HG02970 (cell line): Measurements from ENCODE around the gene STYXL1.

Experiments
- ATAC-seq: cut with Tn5 transposase; IDR thresholded peaks from one replicate; pipeline ENCODE4 v1.9.1; 2021; ENCODE audit warnings: mild to moderate bottlenecking, moderate library complexity, moderate number of reproducible peaks; ENCODE audit not compliant: unreplicated experiment, low FRiP score

Gene STYXL1

DNA sequence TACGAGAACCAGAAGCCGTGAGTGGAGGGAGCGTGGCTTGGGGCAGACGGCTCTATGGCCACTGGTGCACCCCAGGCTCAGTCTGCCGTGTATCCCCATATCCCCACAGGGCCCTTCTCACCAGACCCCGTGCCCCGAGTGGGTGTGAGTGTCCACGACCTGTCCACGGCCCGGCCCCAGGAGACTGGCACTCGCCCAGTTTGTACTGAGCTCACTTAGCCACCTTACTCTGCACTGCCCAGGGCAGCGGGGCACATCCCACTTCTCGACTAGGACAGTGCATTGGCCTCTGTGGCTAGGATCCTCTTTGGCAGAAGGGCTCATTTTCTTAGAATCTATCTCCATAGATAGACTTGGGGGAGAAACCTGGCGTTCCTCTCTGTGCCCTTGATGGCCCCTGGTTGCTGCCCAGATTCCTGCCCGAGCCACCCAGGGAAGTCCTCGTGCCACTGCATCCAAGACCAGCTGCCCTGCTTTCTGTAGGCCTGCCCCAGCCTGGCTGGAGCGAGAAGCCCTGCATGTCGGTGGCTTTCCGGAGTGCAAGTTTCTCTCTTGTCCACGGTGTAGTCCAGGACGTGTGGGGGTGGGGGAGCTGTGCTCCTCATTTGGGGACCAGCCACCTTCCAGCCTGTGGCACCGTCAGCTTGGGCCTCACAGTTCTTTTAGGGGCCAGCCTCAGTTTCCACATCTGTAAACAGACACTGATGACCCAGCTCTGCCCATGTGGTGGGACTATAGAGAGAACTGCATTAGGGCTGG, 65.3 kb downstream of the STYXL1 start:
- no peak for ATAC-seq

- no peak for ATAC-seq
These were observed 66.1 kb downstream of the STYXL1 start for GRCh38 chr7:75981453-75982305.

GRCh38 chr7:75981203-75981452, 66.7 kb downstream of the STYXL1 start:
- ATAC-seq, result no peak

DNA sequence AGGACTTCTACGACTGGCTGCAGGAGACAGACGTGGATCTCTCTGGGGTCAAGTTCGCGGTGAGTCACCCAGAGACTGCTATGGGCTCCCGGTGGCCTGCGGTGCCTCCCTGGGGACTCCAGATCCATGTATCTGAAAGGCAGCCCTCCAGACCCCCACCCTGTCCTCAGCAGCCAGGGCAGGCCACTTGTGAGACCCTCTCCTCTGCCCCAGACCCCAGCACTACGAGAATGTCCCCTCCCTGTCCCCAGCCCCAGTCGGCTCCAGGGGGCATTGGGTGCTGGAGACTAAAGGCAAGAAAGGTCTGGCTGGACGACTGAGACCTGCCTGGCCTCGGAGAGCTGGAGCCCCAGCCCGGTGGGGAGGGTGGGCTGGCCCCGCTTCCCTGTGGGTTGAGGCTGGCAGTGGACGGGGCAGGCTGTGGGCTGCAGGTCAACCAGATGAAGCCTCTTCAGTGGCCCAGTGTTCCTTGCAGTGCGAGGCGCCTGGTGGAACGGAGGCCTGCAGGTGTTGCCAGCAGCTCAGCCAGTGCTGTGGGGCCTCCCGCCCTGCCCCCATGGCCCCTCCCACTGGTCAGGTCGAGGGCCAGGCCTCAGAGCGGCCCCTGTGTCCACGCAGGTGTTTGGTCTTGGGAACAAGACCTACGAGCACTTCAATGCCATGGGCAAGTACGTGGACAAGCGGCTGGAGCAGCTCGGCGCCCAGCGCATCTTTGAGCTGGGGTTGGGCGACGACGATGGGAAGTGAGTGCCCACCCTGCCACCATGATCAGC, 67.2 kb downstream of the STYXL1 start:
- no peak for ATAC-seq

DNA sequence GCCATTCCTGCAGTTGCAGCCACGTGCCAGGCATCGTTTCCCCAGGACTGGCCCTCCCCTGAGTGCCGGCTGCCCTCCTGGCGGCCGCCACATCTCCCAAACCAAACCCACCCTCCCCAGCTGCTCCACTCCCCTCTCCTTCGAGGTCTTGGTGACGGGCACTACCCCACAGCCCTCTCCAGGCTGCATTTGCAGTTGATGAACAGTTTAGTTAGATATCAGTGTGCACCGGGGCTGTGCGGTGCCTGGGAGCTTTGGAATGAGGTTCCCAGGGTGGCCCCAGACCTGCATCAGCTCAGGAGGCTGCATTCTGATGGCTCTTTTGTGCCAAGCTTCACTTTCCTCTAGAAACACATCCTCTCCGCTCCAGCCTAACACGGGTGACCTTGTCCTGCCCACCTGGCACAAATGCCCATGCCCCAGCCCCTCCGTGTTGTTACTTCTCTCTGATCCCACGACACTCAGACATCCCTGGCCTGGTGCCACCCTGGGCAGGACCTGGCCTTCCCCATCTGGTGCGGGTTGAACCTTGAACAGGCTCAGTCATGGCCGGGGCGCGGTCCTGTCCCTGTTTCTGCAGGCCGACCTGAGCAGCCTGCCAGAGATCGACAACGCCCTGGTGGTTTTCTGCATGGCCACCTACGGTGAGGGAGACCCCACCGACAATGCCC, 67.9 kb downstream of the STYXL1 start:
- no peak for ATAC-seq

- ATAC-seq, result no peak
These were observed 70.1 kb downstream of the STYXL1 start for GRCh38 chr7:75977743-75978142.

DNA sequence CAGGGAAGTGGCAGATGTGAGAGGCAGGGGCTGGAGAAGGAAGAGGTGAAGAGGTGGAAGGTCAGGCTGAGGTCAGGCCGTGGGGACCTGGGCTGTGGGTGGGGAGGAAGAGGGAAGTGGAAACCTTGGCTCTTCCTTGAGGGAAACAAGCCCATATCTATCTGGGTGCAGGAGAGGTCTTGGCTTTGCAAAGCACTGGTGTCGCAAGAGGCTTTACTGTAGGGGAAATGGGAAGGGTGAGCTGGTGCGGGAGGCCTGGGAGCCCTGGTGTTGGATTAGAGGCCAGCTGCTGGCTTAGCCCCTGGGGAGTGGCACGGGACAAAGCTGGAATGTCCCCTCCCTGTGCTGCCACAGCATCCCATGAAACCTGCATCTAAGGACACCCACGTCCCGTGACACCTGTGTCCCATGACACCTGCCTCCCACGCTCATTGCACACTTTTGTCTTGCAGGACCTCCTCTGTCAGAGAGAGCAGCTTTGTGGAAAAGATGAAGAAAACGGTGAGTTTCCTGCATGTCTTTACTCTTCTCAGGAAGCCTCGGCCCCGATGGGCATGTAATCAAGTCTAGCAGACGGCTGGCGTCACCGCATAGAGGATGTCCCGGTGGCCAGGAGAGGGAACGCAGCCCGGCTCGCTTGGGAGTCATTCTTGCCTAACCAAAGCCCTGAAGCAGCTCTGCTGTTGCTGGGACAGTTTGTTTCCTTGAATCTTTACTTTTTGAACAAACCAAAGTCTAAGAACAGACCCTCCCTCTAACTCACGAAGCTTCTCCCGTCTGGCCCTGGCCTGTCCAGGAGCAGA, 75.6 kb downstream of the STYXL1 start:
- no peak for ATAC-seq

- ATAC-seq, result no peak
These were observed 76.4 kb downstream of the STYXL1 start for GRCh38 chr7:75971309-75971960.

DNA sequence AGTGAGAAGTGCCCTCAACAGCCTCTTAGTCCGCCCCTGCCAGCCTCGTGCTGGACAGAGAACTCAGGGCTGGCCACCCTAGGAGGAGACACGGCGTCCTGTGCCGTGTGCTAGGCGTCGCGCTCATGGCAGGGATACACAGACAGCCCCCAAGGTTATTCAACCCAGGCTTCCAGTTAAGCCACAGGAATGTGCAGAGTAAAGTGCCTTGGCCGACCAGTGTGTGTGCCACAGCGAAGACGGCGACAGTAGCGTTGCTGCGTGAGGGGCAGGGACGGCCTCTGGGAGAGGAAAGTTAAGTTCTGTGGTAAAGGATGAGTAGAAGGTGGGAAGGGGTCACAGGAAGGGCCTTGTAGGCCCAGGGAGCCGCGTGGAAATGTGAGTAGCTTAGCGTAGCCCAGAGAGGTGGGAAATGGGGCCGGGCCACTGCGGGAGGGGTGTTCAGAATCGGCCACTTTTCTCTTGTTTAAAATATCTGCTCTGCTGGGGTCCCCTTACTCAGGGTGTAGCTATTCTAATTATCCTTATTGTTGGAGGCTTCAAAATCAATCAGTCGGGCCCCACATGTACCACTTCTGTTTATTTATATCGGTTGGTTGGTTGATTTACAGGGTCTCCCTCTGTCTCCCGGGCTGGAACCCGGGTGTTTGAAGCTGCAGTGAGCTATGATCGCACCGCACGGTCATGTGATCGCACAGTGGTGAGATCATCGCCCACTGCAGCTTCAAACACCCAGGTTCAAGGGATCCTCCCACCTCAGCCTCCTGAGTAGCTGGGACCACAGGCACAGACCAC, 77.9 kb downstream of the STYXL1 start:
- no peak for ATAC-seq

GRCh38 chr7:75969182-75969581, 78.6 kb downstream of the STYXL1 start:
- no peak for ATAC-seq

GRCh38 chr7:75968561-75969001, 79.2 kb downstream of the STYXL1 start:
- ATAC-seq, result no peak

- no peak for ATAC-seq
These were observed 79.8 kb downstream of the STYXL1 start for GRCh38 chr7:75968012-75968411.

- ATAC-seq, result no peak
These were observed 80.3 kb downstream of the STYXL1 start for GRCh38 chr7:75967487-75967997.

- no peak for ATAC-seq
These were observed 80.7 kb downstream of the STYXL1 start for GRCh38 chr7:75967055-75967454.

DNA sequence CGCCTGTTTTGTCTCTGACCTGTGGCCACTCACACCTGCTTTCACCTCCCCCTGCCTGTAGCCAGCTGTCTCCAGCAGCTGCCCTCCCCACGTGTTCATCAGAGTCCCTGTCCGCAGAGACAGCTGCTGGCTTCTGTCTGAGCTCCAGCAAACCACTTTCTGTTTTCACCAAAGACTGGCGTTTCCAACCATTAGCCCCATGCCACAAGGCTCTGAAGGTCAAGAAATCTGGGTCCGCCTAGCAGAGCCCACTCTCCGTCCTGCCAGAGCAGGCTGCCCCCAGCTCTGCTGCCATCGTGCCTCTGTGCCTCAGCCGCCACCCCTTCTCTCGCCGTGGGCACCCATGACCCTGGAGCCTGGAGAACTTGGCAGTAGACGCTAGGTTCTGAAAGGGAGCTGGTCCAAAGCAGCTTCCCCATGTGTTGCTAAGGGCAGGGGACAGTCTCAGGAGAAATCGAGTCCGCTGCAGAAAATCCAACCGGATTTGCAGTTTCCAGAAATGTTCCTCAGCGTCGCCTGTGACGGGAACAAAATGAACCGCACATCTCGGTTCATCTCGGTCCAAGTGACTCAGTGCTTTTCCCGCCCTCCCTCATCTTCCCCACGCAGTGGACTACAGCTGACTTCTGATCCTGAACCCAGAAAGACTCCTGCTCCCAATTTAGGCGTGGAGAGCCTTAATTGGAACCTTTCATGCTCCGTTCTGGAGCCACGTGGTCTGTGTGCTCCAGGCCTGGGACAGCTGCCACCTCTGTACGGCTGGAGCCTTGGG, 81.4 kb downstream of the STYXL1 start:
- ATAC-seq, result no peak

- no peak for ATAC-seq
These were observed 82.2 kb downstream of the STYXL1 start for GRCh38 chr7:75965617-75966016.

- ATAC-seq, result no peak
These were observed 84.3 kb downstream of the STYXL1 start for GRCh38 chr7:75963381-75963995.
